ENCODE measurements around the gene ST7L. TPM values are rescaled to one million over a fixed set of nuclear protein-coding genes. Genes with fewer than 3 reads are reported as not detected.

ST7L gene
- total and polyA plus RNA-seq, 11 donors = 6.9 to 20.3 (median 13.7) TPM

DNA sequence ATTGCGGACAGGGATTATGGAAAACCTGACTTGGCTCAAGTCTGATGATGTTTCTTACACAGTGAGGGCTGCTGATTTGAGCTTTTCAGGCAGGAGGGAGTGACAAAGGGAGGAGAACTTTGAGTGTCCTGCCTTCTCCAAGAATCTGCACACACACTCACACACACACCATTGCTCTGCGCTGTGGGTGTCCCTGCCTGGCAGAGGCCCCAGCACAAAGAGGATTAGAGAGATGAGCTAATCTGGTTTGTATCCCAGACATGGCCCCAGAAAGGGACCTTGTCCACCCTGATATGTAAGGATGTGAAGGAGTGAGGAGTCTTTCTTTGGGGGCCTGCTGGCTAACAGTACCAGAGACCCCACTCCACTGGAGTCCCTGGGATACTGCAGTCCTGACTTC lies 116.1 kb downstream of the ST7L start:
- Histone ChIP-seq H3K27ac (peak overlapping the region in 3 of 12 donors; percentile 63 to 78 (median 75)), H3K27me3 (peaks cover 0 to 49% (median 2%) of the 10 kb centered on the region in 9 donors)
- intact Hi-C loops (cut with DNase I) = loop anchor here in 8 of 10 donors (1.0 to 10.0 kb wide), 8 partner anchors 16 to 204 kb away; partner anchors contain the start of genes RHOC (in 7 of the 8), CAPZA1 (in 2 of the 8), MOV10 (in 2 of the 8) and ST7L (in 2 of the 8)

DNA sequence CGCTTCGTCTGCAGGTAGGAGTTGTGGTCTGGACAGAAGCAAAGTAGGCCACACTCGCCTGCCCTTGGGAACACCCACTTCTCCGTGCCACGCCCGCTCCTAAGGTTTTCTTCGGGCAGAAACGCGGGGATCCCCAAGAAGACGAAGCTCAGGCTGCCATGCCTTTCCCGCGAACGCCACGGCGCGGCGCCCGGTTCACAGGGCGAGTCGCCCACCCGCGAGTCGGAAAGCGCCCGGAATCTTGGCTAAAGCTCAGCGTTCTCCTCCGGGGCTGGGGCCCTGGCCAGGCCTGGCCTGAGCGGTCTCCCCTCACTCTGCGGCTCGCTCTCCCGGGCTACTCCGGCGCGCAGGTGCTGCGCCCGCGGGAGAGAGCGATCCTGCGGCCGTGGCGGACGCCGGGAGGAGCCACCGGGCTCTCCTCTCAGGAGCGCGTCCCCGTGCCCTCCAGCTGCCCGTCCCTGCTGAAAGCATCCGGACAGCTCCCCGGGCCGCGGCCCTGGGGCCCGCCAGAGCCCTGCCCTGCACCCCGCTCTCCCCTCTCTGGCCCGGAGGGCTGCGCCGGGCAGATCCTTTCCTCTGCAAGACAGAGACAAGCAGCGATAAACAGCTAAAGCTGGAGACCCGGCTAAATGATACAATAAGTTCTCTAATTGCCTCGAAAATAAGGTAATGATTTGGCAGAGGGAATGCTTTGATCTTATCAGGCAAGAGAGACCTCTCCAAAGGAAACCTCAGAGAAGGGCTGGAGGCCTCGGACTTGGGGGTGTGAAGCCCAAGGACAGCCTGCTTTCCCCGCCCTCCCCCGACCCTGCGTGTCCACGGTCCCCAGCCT lies 116.9 kb downstream of the ST7L start:
- no peaks in the 10 kb centered on the region for H3K9me3 ChIP-seq
- peak; percentile 60 to 85 (median 78) for DNase-seq
- H3K27me3 ChIP-seq = peaks cover 0 to 41% (median 0%) of the 10 kb centered on the region in 9 donors
- peaks cover 0 to 23% (median 11%) of the 10 kb centered on the region in 12 donors for H3K4me1 ChIP-seq
- H3K4me3 ChIP-seq = peak overlapping the region; percentile 14 to 67 (median 60)
- peak; percentile 72 to 88 (median 86) for ATAC-seq
- 4 to 16% (median 7%) methylated on average over 22 to 65 of the region's 65 CpGs for WGBS, 4 donors
- H3K27ac ChIP-seq = peak overlapping the region in 9 of 12 donors; percentile 52 to 78 (median 72)
- intact Hi-C loops (cut with DNase I) = loop anchor here in 8 of 10 donors (1.0 to 10.0 kb wide), 8 partner anchors 17 to 205 kb away; partner anchors contain the start of genes RHOC (in 7 of the 8), CAPZA1 (in 2 of the 8), MOV10 (in 2 of the 8) and ST7L (in 2 of the 8)
- no peaks in the 10 kb centered on the region for H3K36me3 ChIP-seq
- no peak for TF ChIP-seq POLR2A (IDR thresholded peaks at IDR 0.05)
- TF ChIP-seq, protein P1, sequence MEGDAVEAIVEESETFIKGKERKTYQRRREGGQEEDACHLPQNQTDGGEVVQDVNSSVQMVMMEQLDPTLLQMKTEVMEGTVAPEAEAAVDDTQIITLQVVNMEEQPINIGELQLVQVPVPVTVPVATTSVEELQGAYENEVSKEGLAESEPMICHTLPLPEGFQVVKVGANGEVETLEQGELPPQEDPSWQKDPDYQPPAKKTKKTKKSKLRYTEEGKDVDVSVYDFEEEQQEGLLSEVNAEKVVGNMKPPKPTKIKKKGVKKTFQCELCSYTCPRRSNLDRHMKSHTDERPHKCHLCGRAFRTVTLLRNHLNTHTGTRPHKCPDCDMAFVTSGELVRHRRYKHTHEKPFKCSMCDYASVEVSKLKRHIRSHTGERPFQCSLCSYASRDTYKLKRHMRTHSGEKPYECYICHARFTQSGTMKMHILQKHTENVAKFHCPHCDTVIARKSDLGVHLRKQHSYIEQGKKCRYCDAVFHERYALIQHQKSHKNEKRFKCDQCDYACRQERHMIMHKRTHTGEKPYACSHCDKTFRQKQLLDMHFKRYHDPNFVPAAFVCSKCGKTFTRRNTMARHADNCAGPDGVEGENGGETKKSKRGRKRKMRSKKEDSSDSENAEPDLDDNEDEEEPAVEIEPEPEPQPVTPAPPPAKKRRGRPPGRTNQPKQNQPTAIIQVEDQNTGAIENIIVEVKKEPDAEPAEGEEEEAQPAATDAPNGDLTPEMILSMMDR (IDR thresholded peaks at IDR 0.05) = peak; percentile 49 to 85 (median 68)

More for the DNA sequence above, 116.1 kb downstream of the ST7L start:
- peak in 2 of 4 donors; percentile 19 to 54 for ATAC-seq
- Histone ChIP-seq H3K9me3 (no peaks in the 10 kb centered on the region), H3K4me3 (peak overlapping the region in 2 of 12 donors; percentile 59 to 61), H3K4me1 (peaks cover 0 to 25% (median 14%) of the 10 kb centered on the region in 12 donors), H3K36me3 (no peaks in the 10 kb centered on the region)
- TF ChIP-seq POLR2A (IDR thresholded peaks at IDR 0.05) = no peak
- TF ChIP-seq, protein P1 (IDR thresholded peaks at IDR 0.05) = no peak
- WGBS, 4 donors = 76 to 86% (median 81%) methylated on average over 2 of the region's 2 CpGs
- no peak for DNase-seq

DNA sequence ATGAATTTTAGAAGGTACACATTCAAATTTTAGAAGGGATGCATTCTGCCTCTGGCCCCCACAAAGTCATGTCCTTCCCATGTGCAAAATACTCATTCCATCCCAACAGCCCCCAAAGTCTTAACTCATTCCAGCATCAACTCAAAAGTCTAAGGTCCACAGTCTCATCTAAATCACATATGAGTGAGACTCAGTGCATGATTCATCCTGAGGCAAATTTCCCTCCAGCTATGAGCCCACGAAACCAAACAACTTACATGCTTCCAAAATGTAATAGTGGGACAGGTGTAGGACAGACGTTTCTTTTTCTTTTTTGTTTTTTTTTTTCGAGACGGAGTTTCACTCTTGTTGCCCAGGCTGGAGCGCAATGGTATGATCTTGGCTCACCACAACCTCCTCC lies 122.7 kb downstream of the ST7L start:
- TF ChIP-seq, protein P1 (IDR thresholded peaks at IDR 0.05) = no peak
- TF ChIP-seq POLR2A (IDR thresholded peaks at IDR 0.05) = no peak
- intact Hi-C loops (cut with DNase I) = no loop called here
- 87 to 92% (median 91%) methylated on average over 5 of the region's 5 CpGs for WGBS, 4 donors

DNA sequence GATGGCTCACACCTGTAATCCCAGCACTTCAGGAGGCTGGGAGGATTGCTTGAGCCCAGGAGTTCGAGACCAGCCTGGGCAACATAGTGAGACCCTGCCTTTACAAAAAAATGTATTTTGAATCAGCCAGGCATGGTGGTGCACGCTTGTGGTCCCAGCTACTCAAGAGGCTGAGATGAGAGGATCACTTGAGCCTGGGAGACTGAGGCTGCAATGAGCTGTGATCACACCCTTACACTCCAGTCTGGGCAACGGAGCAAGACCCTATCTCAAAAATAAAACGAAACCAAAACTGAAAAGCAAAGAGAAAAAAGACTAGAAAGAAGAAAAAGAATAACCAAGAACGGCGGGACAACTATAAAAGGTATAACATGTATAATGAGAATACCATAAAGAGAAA lies 125.6 kb downstream of the ST7L start:
- 84 to 93% (median 88%) methylated on average over 6 of the region's 6 CpGs for WGBS, 4 donors
- no peaks in the 10 kb centered on the region for H3K4me1 ChIP-seq
- no peaks in the 10 kb centered on the region for H3K27me3 ChIP-seq
- peaks cover 0 to 4% (median 0%) of the 10 kb centered on the region in 9 donors for H3K36me3 ChIP-seq
- H3K9me3 ChIP-seq = no peaks in the 10 kb centered on the region
- TF ChIP-seq, protein P1 (IDR thresholded peaks at IDR 0.05) = no peak
- no peak overlapping the region for H3K4me3 ChIP-seq
- intact Hi-C loops (cut with DNase I) = no loop called here
- DNase-seq = no peak
- ATAC-seq = no peak
- no peak overlapping the region for H3K27ac ChIP-seq

More for the DNA sequence above, 122.7 kb downstream of the ST7L start:
- DNase-seq = no peak
- H3K27ac ChIP-seq = no peak overlapping the region
- H3K27me3 ChIP-seq = peaks cover 0 to 13% (median 0%) of the 10 kb centered on the region in 9 donors
- no peaks in the 10 kb centered on the region for H3K9me3 ChIP-seq
- peaks cover 0 to 4% (median 0%) of the 10 kb centered on the region in 9 donors for H3K36me3 ChIP-seq
- no peak overlapping the region for H3K4me3 ChIP-seq
- peaks cover 0 to 1% (median 0%) of the 10 kb centered on the region in 12 donors for H3K4me1 ChIP-seq
- ATAC-seq = no peak

Measured in heart left ventricle (tissue), 16 donors.